OCI-LY3 (cell line): ENCODE data around the gene EIF4E3.

ENCODE experiments used
- EZH2phosphoT487 ChIP-seq: fragments of 200-600 bp; shearing (Covaris generic); IDR thresholded peaks from 2 replicates; pipeline ENCODE4 v1.6.1; 2018; ENCODE audit warnings: antibody characterized with exemption, mixed run types, low read depth
- TF ChIP-seq, protein P1 (sequence below): fragments of 200-600, 300-600 bp; sonication (generic); IDR thresholded peaks from 2 replicates; pipeline ENCODE4 v1.5.1; 2014; ENCODE audit warnings: antibody characterized with exemption, low read length, low read depth

DNA sequence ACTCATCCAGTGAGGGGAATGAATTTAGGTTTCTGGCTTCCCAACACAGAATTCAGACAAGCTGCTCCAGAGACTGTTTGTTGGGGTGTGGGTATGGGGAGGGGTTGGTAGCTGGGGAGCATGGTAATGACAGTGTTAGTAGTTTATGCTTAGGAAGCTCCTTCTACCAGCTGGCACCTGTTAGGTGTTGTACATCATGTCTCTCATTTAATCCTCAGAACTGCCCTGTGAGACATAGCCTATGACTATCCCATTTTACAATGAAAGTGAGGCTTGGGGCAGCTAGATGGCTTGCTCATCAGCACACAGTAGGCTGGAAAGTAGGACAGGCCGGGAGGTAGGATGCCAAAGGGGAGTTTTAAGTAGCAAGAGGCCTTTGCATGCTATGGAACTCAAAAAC is 2.5 kb downstream of the EIF4E3 start:
- TF ChIP-seq, protein P1, sequence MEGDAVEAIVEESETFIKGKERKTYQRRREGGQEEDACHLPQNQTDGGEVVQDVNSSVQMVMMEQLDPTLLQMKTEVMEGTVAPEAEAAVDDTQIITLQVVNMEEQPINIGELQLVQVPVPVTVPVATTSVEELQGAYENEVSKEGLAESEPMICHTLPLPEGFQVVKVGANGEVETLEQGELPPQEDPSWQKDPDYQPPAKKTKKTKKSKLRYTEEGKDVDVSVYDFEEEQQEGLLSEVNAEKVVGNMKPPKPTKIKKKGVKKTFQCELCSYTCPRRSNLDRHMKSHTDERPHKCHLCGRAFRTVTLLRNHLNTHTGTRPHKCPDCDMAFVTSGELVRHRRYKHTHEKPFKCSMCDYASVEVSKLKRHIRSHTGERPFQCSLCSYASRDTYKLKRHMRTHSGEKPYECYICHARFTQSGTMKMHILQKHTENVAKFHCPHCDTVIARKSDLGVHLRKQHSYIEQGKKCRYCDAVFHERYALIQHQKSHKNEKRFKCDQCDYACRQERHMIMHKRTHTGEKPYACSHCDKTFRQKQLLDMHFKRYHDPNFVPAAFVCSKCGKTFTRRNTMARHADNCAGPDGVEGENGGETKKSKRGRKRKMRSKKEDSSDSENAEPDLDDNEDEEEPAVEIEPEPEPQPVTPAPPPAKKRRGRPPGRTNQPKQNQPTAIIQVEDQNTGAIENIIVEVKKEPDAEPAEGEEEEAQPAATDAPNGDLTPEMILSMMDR = no peak
- TF ChIP-seq EZH2phosphoT487 = no peak
